K562 (cell line): ENCODE results near the gene PATL2. TPM values are rescaled to one million over a fixed set of nuclear protein-coding genes. Genes with fewer than 3 reads are reported as not detected.
"Not testable (repeated sequence)": the region's sequence is repeated elsewhere in the genome, so short reads cannot be mapped to it uniquely, and the experiment has no call there.

Source experiments
- ATAC-seq: fragments of 200-7000 bp; cut with Tn5 transposase; 3 replicates; pipeline ENCODE4 v1.9.1; 2020; ENCODE audit warnings: moderate library complexity
- BruUV-seq: library from RNA; stranded (reverse); fragments of 400-500 nt; replicated peaks from 2 replicates; lab custom pipeline; 2021; lab: Mats Ljungman, UMichigan
- CTCF ChIA-PET: fragments of 300-600 bp; formaldehyde crosslinking; extraction: SDS; loops from one replicate; lab custom pipeline; 2021; ENCODE audit warnings: low intra/inter-chr PET ratio; lab: Yijun Ruan, JAX
- POLR2A ChIA-PET: fragments of 300-600, 350-650 bp; sonication (Branson Sonifier 250); formaldehyde crosslinking; extraction: SDS; loops from one replicate; lab custom pipeline; 2021; ENCODE audit warnings: antibody characterized with exemption, inconsistent platforms; lab: Yijun Ruan, JAX
- DNase-seq, 4 experiments: peaks; one replicate each; pipeline versions ENCODE4 v3.0.0 to v3.0.0-alpha.2; 2011 to 2018; ENCODE audit warnings: low spot score in 3 of 4, mixed read lengths in 3 of 4; ENCODE audit errors: extremely low read depth in 1 of 4
- FAIRE-seq: peaks from 2 replicates; lab custom pipeline; 2011; peaks lifted over from hg19 to GRCh38; lab: Jason Lieb, UNC
- H2AFZ ChIP-seq: 2 replicates; pipeline ENCODE4 v1.6.0; 2011; ENCODE audit warnings: low read depth, low read length, control low read depth, inconsistent platforms
- H3K27ac ChIP-seq: fragments of 200-600 bp; 3 replicates; pipeline ENCODE4 v1.8.0; 2011; ENCODE audit warnings: low read depth, mild to moderate bottlenecking, control low read depth, inconsistent platforms, low read length, moderate library complexity, mixed read lengths; ENCODE audit errors: extremely low read depth
- H3K27me3 ChIP-seq, 2 experiments: fragments of 300-600 bp in 1 of 2; 2 replicates in 1 of 2; 3 replicates in 1 of 2; pipeline versions ENCODE4 v1.6.0 to v1.8.0; 2011; ENCODE audit warnings: inconsistent platforms in 2 of 2, low read length in 2 of 2, mild to moderate bottlenecking in 1 of 2, mixed read lengths in 1 of 2, moderate library complexity in 1 of 2; ENCODE audit not compliant: control insufficient read depth in 2 of 2, insufficient read depth in 2 of 2
- H3K36me3 ChIP-seq: fragments of 300-600 bp; 3 replicates; pipeline ENCODE4 v1.8.0; 2011; ENCODE audit warnings: mild to moderate bottlenecking, low read length, inconsistent platforms; ENCODE audit not compliant: control insufficient read depth, insufficient read depth
- H3K4me1 ChIP-seq, 2 experiments: fragments of 200-600 bp in 1 of 2; replicated peaks in 1 of 2; 2 replicates in 1 of 2; 3 replicates in 1 of 2; pipeline versions ENCODE4 v1.5.1 to v1.8.0; 2011; ENCODE audit warnings: inconsistent platforms in 2 of 2, low read length in 2 of 2, mild to moderate bottlenecking in 1 of 2, mixed read lengths in 1 of 2, moderate library complexity in 1 of 2; ENCODE audit not compliant: control insufficient read depth in 2 of 2, insufficient read depth in 2 of 2
- H3K4me2 ChIP-seq: 2 replicates; pipeline ENCODE4 v1.6.1; 2011; ENCODE audit warnings: low read length, control low read depth, inconsistent platforms, mixed read lengths; ENCODE audit not compliant: insufficient read depth
- H3K4me3 ChIP-seq: fragments of 200-600 bp; sonication (generic), shearing (Covaris generic); 2 replicates; pipeline ENCODE4 v1.5.1; 2016; ENCODE audit warnings: control low read depth, inconsistent platforms
- H3K79me2 ChIP-seq: fragments of 200-600 bp; 3 replicates; pipeline ENCODE4 v1.8.0; 2011; ENCODE audit warnings: low read length, inconsistent platforms; ENCODE audit not compliant: control insufficient read depth, insufficient read depth
- H3K9ac ChIP-seq, 2 experiments: 2 replicates each; pipeline versions ENCODE4 v1.6.0 to v1.6.1; 2011; ENCODE audit warnings: low read depth in 2 of 2, low read length in 2 of 2, control low read depth in 1 of 2, inconsistent platforms in 1 of 2, mild to moderate bottlenecking in 1 of 2, mixed read lengths in 1 of 2; ENCODE audit not compliant: insufficient read depth in 1 of 2
- H3K9me1 ChIP-seq: one replicate; pipeline ENCODE4 v1.6.0; 2011; ENCODE audit warnings: inconsistent platforms, mild to moderate bottlenecking, low read length, moderate library complexity; ENCODE audit not compliant: control insufficient read depth, insufficient read depth
- H3K9me3 ChIP-seq: replicated peaks from 2 replicates; pipeline ENCODE4 v1.5.1; 2011; ENCODE audit warnings: low read depth, low read length, inconsistent platforms; ENCODE audit not compliant: control insufficient read depth, insufficient read depth
- H4K20me1 ChIP-seq: replicated peaks from 2 replicates; pipeline ENCODE4 v1.6.1; 2011; ENCODE audit warnings: low read length, inconsistent platforms, mixed read lengths; ENCODE audit not compliant: control insufficient read depth, insufficient read depth
- E2F8 ChIP-seq: fragments of 450-650 bp; IDR thresholded peaks from 2 replicates; pipeline ENCODE4 v1.7.1; 2018; ENCODE audit warnings: mild to moderate bottlenecking, low read depth; ENCODE audit not compliant: partially characterized antibody
- HES1 ChIP-seq: fragments of 450-650 bp; IDR thresholded peaks from 2 replicates; pipeline ENCODE4 v1.6.1; 2016; ENCODE audit warnings: low read depth, mild to moderate bottlenecking, moderate library complexity
- KHSRP ChIP-seq: fragments of 450-650 bp; IDR thresholded peaks from 2 replicates; pipeline ENCODE4 v1.6.1; 2017
- PML ChIP-seq: IDR thresholded peaks from 2 replicates; pipeline ENCODE4 v1.6.1; 2012; ENCODE audit warnings: low read length, inconsistent platforms
- POLR2A ChIP-seq: fragments of 450-650 bp; conservative IDR thresholded peaks from 2 replicates; pipeline ENCODE4 v1.6.1; 2016
- POLR2AphosphoS5 ChIP-seq: IDR thresholded peaks from 2 replicates; pipeline ENCODE4 v1.6.1; 2011; ENCODE audit warnings: mild to moderate bottlenecking, low read depth, low read length, moderate library complexity; ENCODE audit not compliant: control insufficient read depth, insufficient read depth
- SUPT5H ChIP-seq: fragments of 450-650 bp; IDR thresholded peaks from 2 replicates; pipeline ENCODE4 v1.6.1; 2016
- ZNF384 ChIP-seq: IDR thresholded peaks from 2 replicates; pipeline ENCODE4 v1.6.1; 2012; ENCODE audit warnings: low read depth, low read length, improper control_type of control experiment
- WGBS: fragments of 100-300 bp; shearing (Covaris generic); methylation state at CpG from one replicate; pipeline ENCODE4 v1.1.6; 2016; ENCODE audit warnings: low coverage, mixed read lengths; ENCODE audit not compliant: insufficient coverage; ENCODE audit errors: missing lambda C conversion rate; 5-methylcytosine and 5-hydroxymethylcytosine counted together
- in situ Hi-C: fragments of 300-500 bp; cut with MboI; formaldehyde crosslinking; loops from 4 replicates; pipeline ENCODE4 v1.15.0; 2018; ENCODE audit warnings: inconsistent platforms, mixed read lengths
- intact Hi-C: fragments of 100-400 bp; cut with micrococcal nuclease; formaldehyde crosslinking; loops from 2 replicates; pipeline ENCODE4 v1.14.2; 2022
- polyA plus RNA-seq, 8 experiments: library from polyadenylated mRNA; depleted of rRNA in 4 of 8; stranded (reverse) in 5 of 8; unstranded in 3 of 8; fragments of >200 nt; fragmentation: Nextera tagmentation in 2 of 8; fragmentation: Illumina TruSeq in 1 of 8; extraction: Ambion mirVana in 2 of 8; extraction: Trizol in 1 of 8; gene quantifications; 2 replicates each; pipeline versions ENCODE4 v1.2.1 to v1.2.3, GENCODE V29; 2011 to 2014; ENCODE audit warnings: inconsistent platforms in 1 of 8, missing spikeins in 1 of 8
- total RNA-seq, 7 experiments: library from RNA; depleted of rRNA in 6 of 7; stranded (reverse); fragments of >200 nt in 6 of 7; fragmentation: Illumina TruSeq in 2 of 7; extraction: Trizol in 2 of 7; gene quantifications; 2 replicates each; pipeline versions ENCODE4 v1.2.1 to v1.2.3, GENCODE V29; 2011 to 2021; ENCODE audit warnings: low replicate concordance in 1 of 7
- TF ChIP-seq, protein P1 (sequence below): fragments of 450-650 bp; formaldehyde crosslinking; IDR thresholded peaks from 2 replicates; pipeline ENCODE4 v1.4.0; 2022; ENCODE audit warnings: missing genetic modification characterization

PATL2 gene
- total and polyA plus RNA-seq, 9 of the 15 experiments (the other 6 are each of a cell fraction or from before 2014, with no cell fraction given) = 0.42 to 1.1 (median 0.86) TPM

GRCh38 chr15:44720000-44720435, 8.9 kb upstream of the PATL2 start:
- CTCF ChIA-PET, H2AFZ ChIP-seq, BruUV-seq, FAIRE-seq, H3K4me2 ChIP-seq, H4K20me1 ChIP-seq, H3K4me1 ChIP-seq, ATAC-seq, H3K9me1 ChIP-seq, in situ Hi-C loops: not testable (repeated sequence)
- intact Hi-C loops = loop anchor here (10.0 kb wide), 2 partner anchors 125 to 205 kb away; no protein-coding TSS in a partner anchor
- H3K27ac ChIP-seq = peak overlapping the region; percentile 37; the same call in 1 of the 3 replicates
- TF ChIP-seq POLR2A = 0 out of 2 replicates have a peak, but pooled peaks have one; percentile 1
- 0 out of 2 replicates have a peak, but pooled peaks have one; percentile 17 for TF ChIP-seq SUPT5H
- TF ChIP-seq, all 486 proteins: peak for 2; not testable (repeated sequence) for 484
- not testable (repeated sequence) for H3K27me3 ChIP-seq, H3K9ac ChIP-seq, H3K79me2 ChIP-seq, H3K9me3 ChIP-seq, H3K4me3 ChIP-seq, DNase-seq
- POLR2A ChIA-PET = interaction anchor here (1.0 to 10.1 kb wide), 6 partner anchors 7 to 56 kb away, joined by 3 to 136 read pairs (median 7); partner anchors contain the start of genes B2M, PATL2, SPG11 and TRIM69
- WGBS = 83% methylated on average over 8 of the region's 8 CpGs
- peaks cover 39% of the 10 kb centered on the region for H3K36me3 ChIP-seq

DNA sequence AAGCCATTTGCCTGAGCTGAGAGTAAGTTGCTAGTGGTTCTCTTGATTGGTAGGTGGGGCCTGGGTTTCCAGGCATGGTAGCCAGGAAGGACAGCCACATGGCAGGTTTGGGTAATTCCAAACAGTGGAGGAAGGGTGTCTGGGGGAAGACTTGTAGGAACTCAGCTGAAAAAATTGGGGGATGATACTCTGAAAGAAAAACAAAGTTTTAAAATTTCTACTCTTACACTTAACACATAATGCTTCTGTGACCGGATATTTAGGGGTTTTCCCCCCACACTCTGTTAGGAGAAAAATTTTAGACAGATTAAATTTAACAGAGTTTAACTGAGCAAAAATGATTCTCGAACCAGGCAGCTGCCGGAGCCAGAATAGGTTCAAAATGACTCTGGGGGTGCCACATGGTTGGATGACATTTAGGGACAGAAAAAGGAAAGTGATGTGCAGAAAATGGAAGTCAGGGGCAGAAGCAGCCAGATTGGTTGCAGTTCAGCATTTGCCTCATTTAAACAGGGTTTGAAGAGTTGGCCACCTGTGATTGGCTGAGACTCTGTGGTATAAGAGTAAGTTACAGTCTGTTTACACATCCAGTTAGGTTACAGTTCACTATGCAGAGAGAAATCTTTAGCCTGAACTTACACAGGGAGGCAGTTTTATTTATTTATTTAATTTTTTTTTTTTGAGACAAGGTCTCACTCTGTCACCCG, 8.3 kb upstream of the PATL2 start:
- no peaks in the 10 kb centered on the region for H3K27me3 ChIP-seq
- DNase-seq (peak in 1 of 4 experiments; percentile 13), FAIRE-seq (no peak), ATAC-seq (peak; percentile 74)
- no peak overlapping the region for H2AFZ ChIP-seq
- H3K9me1 ChIP-seq = peaks cover 3% of the 10 kb centered on the region
- no TSS peak for BruUV-seq
- H3K4me1 ChIP-seq = no peaks in the 10 kb centered on the region; a peak in 3 of 5 replicates
- ChIA-PET CTCF (no interaction called here), POLR2A (interaction anchor here (0.7 to 4.0 kb wide), 4 partner anchors 8 to 1246 kb away, joined by 3 to 22 read pairs (median 7); partner anchors contain the start of gene TRIM69)
- H4K20me1 ChIP-seq = 0 out of 2 replicates have a peak, but pooled peaks cover 4% of the 10 kb centered on the region
- H3K4me2 ChIP-seq = no peak overlapping the region
- no peaks in the 10 kb centered on the region for H3K9me3 ChIP-seq
- H3K36me3 ChIP-seq = peaks cover 43% of the 10 kb centered on the region
- peak overlapping the region; percentile 39; the same call in 2 of the 3 replicates for H3K27ac ChIP-seq
- WGBS = 82% methylated on average over 4 of the region's 4 CpGs
- H3K79me2 ChIP-seq = peaks cover 9% of the 10 kb centered on the region
- intact Hi-C loops (loop anchor here (10.0 kb wide), 2 partner anchors 125 to 205 kb away; no protein-coding TSS in a partner anchor), in situ Hi-C loops (no loop called here)
- H3K4me3 ChIP-seq = no peak overlapping the region
- no peak overlapping the region for H3K9ac ChIP-seq
- peak; percentile 40 for TF ChIP-seq KHSRP
- TF ChIP-seq POLR2AphosphoS5 = peak; percentile 56; the same call in 1 of the 2 replicates
- TF ChIP-seq POLR2A = peak; percentile 61; the same call in 1 of the 2 replicates
- TF ChIP-seq, protein P1, sequence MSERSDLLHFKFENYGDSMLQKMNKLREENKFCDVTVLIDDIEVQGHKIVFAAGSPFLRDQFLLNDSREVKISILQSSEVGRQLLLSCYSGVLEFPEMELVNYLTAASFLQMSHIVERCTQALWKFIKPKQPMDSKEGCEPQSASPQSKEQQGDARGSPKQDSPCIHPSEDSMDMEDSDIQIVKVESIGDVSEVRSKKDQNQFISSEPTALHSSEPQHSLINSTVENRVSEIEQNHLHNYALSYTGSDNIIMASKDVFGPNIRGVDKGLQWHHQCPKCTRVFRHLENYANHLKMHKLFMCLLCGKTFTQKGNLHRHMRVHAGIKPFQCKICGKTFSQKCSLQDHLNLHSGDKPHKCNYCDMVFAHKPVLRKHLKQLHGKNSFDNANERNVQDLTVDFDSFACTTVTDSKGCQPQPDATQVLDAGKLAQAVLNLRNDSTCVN (CRISPR knock-in tag) = peak; percentile 21; the same call in 1 of the 2 replicates
- peak; percentile 44; the same call in 1 of the 2 replicates for TF ChIP-seq ZNF384
- no peak for TF ChIP-seq HES1
- peak; percentile 29; the same call in 1 of the 2 replicates for TF ChIP-seq PML
- TF ChIP-seq E2F8 = peak; percentile 46
